Posterior cingulate gyrus (tissue), 11 donors: ENCODE results near the gene MAG.
"Not testable (repeated sequence)": the region's sequence is repeated elsewhere in the genome, so short reads cannot be mapped to it uniquely, and the experiment has no call there.

Experiments
- DNase-seq, 10 donors: peaks; one replicate each; pipeline versions ENCODE4 v3.0.0 to v3.0.0-alpha.2; 2020 to 2021; ENCODE audit warnings: mixed read lengths in 3 of 10
- intact Hi-C: fragments of 100-400 bp; cut with DNase I; formaldehyde crosslinking; loops from one replicate; pipeline ENCODE4 v1.15.1; 2023

MAG gene

DNA sequence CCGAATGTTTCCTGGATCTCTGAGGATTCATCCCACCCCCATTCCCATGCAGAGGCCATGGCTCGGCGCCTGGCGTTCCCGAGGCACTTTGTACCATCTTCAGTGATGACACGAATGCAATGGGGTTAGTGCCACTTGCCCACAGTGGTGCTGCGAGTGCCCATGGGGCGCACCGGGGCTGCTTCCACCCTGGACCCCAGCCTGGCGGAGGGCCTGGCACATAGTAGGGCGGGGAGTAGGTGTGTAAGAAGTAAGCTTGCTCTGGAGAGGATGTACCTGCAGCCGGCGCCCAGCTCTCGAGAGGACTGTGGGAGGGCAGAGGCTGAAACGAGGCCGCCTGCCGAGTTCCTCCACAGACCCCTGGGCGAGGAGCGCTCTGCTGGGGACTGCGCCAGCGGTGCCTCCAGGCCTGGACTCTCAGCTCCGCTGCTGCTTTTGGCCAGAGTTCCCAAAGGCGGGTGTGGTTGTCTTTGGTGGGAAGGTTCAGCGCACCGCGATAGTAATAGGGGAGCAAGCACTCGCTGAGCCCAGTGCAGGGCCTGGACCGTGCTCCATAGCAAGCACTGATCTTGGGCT is 15.2 kb upstream of the MAG start:
- no peak for DNase-seq

DNA sequence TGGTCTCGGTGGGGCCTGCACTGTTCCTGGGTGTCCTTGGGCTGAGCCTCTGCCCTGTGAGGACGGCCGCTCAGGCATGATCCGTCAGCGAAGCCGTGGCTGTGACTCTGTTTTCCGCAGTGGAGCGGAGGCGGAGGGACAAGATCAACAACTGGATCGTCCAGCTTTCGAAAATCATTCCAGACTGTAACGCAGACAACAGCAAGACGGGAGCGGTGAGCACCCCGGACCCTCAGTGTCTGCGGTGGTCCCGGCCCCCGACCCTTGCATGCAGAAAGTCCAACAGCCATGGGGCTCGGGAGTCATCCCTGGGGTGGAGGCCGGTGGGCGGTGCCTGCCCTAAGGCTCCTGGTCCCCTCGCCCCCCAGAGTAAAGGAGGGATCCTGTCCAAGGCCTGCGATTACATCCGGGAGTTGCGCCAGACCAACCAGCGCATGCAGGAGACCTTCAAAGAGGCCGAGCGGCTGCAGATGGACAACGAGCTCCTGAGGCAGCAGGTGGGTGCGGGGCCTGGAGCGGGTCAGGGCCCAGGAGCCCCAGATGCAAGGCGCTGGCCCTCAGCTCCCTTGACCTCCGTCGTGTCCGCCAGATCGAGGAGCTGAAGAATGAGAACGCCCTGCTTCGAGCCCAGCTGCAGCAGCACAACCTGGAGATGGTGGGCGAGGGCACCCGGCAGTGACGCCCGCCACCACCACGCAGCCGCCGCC is 13.2 kb upstream of the MAG start:
- intact Hi-C loops: no loop called here
- DNase-seq: peak in 1 of 10 donors; percentile 66

More for the DNA sequence above, 15.2 kb upstream of the MAG start:
- intact Hi-C loops: no loop called here

DNA sequence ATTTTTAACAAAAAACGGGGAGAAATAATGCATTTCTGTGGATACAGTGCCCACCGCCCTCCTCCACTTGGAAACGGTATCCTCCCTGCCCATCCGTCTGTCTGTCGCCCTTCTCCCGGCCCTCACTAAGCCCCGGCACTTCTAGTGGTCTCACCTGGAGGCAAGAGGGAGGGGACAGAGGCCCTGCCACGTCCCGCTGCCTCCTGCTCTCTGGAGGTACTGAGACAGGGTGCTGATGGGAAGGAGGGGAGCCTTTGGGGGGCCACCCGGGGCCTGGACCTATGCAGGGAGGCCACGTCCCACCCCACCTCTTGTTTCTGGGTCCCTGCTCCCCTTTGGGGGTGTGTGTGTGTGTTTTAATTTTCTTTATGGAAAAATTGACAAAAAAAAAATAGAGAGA is 12.6 kb upstream of the MAG start:
- DNase-seq: peak in 1 of 10 donors; percentile 65

DNA sequence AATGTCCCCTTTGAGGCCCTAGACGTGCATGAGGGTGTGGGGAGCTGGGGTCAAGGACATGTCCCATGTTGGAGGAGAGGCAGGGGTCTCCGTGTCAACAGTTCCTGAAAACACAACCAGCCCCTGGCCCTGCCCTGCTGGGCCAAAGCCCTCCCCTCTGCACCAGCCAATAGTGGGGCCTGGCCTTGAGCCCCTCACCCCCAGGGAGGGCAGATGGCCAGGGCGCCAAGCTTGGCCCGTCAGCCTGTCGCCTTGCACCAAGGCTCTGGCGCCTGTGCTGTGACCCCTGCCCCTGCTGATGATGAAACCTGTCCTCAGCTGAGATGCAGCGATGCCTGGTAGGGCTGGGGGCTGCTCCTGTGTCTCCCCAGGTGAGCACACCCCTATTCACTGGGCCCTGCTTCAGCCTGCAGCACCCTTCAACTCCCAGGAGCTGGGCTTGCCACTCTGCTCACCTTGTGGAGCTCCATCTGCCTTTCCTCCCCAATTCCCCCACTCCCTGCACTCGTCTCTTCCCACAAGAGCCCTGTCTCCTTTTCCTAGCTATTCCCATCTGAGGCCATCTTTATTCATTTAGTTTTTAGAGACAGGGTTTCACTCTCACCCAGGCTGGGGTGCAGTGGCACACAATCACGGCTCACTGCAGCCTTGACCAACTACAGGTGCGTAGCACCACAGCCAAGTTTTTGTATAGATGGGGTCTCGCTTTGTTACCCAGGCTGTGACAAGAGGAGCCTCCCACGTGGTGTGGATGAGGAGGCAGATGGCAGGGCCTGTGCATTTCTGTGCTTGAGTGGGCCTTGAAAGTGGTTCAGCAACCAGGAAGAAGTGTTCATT is 11.8 kb upstream of the MAG start:
- peak in 1 of 10 donors; percentile 85 for DNase-seq
- intact Hi-C loops: no loop called here

More for the DNA sequence above, 12.6 kb upstream of the MAG start:
- intact Hi-C loops: no loop called here

DNA sequence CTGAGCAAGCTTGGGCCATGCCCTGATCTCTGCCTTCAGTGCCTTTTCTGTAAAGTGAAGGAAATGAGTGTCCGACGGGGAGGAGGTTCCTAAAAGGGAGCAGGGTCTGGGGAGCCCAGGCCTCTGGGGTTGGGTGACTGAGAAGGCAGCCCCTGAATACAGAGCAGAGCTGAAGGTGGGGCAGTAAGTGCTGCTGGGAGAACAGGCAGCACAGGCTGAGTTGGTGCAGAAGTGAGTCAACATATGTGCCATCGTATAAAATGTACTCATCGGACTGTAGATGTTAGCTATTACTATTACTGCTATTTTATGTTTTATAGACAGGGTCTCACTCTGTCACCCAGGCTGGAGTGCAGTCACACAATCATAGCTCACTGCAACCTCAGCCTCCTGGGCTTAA is 10.7 kb upstream of the MAG start:
- DNase-seq: no peak
- intact Hi-C loops: no loop called here

DNA sequence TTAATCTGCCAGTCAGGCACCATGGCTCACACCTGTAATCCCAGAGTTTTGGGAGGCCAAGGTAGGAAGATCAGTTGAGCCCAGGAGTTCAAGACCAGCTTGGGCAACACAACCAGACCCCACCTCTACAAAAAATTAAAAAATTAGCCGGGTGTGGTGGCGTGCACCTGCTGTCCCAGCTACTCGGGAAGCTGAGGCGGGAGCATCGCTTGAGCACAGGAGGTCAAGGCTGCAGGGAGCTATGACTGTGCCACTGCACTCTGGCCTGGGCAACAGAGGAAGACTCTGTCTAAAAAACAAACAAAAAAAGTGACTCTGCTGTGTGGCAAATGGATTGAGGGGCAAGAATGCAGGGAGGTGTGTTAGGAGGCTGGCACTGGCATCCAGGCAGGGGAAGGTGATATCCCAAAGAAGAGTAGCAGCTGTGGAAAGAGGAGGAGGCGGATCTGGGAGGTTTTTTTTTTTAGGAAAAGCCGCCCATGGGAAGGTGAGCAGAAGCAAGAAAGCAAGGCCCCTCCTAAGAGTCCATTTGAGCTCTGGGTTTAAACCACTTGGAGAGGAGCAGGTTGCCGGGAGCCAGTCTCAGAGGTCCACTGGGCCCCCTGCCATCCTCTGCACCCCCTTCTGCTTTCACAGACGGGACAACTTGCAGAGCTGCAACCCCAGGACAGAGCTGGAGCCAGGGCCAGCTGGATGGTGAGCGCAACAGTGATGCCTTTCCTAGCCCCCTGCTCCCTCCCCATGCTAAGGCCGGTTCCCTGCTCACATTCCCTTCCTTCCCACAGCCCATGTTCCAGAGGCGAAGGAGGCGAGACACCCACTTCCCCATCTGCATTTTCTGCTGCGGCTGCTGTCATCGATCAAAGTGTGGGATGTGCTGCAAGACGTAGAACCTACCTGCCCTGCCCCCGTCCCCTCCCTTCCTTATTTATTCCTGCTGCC is 7.5 kb upstream of the MAG start:
- DNase-seq: peak in 1 of 10 donors; percentile 70
- intact Hi-C loops: no loop called here

DNA sequence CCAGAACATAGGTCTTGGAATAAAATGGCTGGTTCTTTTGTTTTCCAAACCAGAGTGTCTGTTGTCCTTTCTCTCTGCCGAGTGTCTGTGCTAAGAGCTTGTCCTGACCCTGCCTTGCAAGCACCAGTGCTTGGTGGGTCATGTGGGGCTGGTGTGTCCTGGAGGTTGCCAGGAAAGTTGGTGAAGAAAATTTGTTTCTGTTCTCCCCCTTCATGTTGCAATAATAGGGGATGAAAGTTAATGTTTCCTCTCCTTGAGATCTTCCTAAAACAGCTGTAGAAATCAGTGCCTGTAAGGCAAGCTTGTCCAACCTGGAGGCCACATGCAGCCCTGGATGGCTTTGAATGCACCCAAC is 6.9 kb upstream of the MAG start:
- intact Hi-C loops: no loop called here
- DNase-seq: no peak

DNA sequence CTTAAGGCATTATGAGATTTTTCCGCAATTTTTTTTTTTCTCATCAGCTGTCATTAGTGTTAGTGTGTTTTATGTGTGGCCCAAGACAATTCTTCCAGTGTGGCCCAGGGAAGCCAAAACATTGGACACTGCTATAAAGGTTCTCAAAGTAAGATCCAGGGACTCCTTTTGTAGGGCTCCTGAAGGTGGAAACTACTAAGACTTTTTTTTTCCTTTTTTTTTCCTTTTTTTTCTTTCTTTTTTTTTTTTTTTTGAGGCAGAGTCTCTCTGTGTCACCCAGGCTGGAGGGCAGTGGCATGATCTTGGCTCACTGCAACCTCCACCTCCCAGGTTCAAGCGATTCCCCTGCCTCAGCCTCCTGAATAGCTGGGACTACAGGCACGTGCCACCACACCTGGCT is 6.5 kb upstream of the MAG start:
- intact Hi-C loops, DNase-seq: not testable (repeated sequence)

DNA sequence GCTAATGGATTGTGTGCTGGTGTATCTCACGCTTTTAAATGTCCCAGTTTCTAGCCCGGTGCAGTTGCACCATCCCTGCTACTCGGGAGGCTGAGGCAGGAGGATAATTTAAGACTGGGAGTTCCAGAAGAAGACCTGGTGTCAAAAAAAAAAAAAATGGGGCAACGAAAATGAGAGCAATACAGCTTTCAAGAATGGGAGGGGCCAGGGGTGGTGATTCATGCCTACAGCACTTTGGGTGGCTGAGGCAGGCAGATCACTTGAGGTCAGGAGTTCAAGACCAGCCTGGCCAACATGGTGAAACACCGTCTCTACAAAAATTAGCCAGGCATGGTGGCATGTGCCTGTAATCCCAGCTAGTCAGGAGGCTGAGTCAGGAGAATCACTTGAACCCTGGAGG is 5.9 kb upstream of the MAG start:
- intact Hi-C loops, DNase-seq: not testable (repeated sequence)

DNA sequence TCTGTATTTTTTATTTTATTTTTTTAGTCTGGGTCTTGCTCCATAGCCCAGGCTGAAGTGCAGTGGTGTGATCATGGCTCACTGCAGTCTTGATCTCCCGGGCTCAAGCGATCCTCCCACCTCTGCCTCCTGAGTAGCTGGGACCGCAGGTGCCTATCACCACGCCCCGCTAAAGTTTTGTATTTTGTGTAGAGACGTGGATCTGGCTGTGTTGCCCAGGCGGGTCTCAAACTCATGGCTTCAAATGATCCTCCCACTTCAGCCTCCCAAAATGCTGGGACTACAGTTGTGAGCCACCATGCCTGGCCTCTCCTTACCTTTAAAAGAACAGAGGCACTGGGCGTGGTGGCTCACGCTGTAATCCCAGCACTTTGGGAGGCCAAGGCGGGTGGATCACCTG is 4.2 kb upstream of the MAG start:
- DNase-seq: no peak

DNA sequence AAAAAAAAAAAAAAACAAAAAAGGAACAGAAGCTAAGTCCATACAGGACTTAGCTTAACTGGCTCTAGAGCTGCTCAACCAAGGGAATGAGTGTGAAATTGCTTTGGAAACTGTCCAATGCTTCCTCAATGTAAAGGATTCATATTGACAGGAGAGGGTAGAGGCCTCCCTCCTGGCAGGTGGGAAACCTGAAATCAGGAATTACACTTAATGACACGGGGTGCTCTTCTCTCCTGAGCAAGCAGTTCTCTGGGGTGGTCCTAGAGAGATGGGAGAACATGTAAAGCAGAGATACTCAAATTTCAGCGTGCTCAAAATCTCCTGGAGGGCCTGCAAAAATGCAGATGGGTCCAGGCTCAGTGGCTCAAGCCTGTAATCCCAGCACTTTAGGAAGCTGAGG is 3.6 kb upstream of the MAG start:
- no peak for DNase-seq
- intact Hi-C loops: no loop called here

More for the DNA sequence above, 4.2 kb upstream of the MAG start:
- intact Hi-C loops: no loop called here

DNA sequence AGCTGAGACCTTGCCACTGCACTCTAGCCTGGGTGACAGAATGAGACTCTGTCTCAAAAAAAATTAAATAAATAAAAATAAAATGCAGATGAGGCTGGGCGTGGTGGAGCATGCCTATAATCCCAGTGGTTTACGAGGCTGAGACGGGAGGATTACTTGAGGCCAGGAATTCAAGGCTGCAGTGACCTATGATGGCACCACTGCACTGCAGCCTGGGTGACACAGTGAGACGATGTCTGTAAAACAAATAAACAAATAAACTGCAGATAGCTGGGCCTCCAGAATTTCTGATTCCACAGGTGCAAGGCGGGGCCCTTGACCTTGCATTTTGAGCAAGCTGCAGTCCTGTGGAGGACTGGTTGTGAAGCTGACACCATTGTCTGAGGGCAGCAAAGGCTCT is 3.1 kb upstream of the MAG start:
- intact Hi-C loops: no loop called here
- DNase-seq: no peak

DNA sequence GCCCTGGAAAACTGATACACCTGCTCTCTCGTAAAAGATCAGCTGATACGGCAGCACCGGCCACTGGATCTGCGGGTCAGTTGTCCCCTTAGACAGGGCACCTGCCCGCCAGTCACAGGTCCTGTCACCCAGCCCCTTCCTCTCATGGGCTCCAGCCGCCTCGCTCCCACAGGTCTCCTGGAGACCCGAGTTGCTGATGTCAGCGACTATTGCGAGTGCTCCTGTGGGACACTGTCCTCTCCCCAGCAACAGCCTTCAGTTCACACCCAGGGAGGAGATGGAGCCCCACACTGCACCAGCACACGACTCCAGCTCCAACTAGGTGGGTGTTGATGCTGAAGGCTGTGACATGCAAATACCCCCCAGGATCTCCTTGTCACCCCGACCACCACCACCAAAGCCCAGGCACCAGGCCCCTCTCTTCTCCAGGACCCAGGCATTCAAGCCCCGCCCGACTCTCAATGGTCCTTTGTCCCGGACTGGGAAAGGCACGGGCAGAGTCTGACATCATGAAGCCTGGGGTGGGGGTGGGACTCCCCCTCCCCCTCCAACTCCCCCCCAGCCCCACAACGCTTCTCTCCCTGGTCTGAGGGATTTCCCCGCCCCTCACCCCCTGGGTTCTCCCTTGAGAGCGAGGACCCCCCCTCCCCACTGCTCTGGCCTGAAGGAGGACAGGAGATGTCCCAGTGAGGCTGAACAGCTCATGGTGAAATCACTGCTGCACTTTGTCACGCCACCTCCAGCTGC is 1.4 kb upstream of the MAG start:
- DNase-seq: peak in 8 of 10 donors; percentile 53 to 96 (median 74)
- intact Hi-C loops: no loop called here

DNA sequence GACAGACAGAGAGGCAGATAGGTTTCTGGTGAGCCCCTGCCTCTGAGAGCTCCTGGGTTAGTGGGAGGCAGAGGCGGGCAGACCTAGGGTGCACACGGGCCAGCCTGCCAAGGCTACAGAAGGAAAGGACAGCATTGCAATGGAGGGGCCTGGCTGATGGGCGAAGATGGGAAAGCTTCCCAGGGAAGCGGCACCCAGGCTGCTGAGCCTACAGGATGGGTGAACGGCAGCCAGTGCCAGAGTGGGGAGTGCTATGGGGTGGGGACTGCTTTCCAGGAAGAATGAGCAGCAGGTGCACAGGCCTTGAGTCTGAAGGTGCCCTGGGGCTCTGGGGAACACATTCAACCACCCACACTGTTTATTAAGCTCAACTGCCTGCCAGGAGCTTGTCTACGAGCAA is 702 bp upstream of the MAG start:
- peak in 2 of 10 donors; percentile 44 to 89 for DNase-seq
- intact Hi-C loops: no loop called here

DNA sequence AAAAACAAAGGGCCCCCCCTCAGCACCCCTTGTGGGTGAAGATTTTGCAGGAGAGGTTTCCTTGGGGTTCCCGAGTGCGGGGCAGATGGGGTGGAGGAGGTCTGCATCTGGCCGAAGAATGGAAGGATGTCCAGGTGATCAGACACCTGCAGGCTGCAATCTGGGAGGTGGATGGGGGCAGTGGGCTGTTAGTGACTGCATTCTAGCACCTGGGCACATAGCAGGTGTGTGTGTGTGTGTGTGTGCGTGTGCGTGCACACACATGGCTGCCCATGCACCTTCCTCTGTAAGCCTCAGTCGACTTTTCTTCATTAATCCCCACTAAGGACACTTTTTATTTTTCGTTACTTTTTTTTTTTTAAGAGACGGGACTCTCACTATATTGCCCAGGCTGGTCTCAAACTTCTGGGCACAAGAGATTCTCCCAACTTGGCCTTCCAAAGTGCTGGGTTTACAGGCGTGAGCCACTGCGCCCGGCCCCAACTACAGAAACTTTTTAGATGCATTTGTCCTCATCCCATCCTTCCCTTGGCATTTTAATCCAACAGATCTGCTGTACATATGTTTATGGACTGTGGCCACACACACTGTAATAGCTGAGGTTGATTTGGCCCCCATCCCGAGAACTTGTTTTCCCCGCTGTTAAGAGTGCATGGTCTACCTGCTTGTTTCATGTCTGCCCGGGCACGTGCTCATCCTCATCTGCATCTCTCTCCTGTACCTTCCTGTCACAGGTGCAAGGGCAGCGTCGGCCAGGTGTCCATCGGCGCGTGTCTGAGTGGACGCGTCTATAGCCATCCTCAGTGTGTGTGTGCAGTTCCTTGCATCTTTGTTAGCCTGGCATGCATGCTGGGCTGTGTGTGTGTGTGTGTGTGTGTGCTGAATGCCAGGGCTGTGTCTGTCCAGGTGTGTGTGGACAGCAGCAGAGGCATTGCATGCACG is 731 bp downstream of the MAG start:
- intact Hi-C loops: loop anchor here (2.0 kb wide), 1 partner anchor 24 kb away; the partner anchor contains the start of gene USF2
- DNase-seq: peak in 1 of 10 donors; percentile 62

DNA sequence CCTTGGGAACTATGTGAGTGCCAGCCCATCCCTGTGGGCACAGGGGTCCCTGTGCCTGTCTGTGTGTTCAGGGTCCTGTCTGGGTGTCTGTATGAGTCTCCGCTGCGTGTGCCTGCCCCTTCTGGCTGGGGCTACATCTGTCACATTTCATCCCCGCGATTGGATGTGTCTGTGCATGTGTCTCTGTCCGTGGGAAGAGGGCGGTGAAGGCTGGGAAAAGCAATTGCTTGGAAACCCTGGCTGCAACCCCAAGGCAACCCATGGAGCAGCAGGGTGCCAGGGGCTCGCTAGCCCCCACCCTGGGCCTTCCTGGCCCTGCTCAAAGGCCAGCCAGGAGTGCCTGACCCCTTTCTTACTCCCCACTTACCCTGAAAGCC is 1.4 kb downstream of the MAG start:
- intact Hi-C loops: loop anchor here (2.0 kb wide), 1 partner anchor 25 kb away; the partner anchor contains the start of gene USF2
- peak in 6 of 10 donors; percentile 64 to 94 (median 70) for DNase-seq

DNA sequence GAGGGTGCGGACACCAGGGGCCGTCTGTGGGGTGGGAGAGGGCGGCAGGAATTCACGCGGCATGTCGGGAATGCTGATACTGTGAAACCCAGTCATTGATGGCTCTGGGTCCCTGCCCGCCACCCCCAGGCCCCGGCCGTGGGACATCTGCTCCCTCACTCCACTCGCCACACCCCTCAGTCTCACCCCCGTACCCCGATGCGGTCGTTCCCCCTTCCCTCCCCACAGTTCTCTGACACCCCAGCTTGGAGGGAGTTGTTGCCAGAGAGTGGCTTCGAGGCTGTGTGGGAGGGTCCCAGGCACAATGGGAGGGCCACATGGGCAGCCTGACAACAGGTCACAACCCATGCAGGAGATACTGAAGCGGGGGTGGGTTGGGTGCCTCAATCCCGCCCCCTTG is 1.8 kb downstream of the MAG start:
- intact Hi-C loops: loop anchor here (2.0 kb wide), 1 partner anchor 25 kb away; the partner anchor contains the start of gene USF2
- DNase-seq: no peak

DNA sequence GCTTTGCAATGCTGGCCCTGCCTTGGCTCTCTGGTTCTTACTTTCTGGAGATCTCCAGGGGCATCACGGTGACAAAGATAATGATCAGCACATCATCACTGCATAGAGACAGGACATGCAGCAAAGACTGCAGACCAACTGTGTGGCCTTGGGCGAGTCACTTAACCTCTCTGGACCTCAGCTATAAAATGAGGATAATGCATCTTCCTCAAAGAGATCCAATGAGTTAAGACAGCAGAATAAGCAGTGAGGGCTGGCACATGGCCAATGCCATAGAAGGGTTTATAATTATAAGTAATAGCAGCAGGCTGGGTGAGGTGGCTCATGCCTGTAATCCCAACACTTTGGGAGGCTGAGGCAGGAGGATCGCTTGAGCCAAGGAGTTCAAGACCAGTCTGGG is 2.4 kb downstream of the MAG start:
- intact Hi-C loops: no loop called here
- no peak for DNase-seq
